ENCODE results near the gene RAP1GAP.
A peak's percentile ranks its signal among the peaks of the same experiment; 100 is the strongest.
"Not testable (repeated sequence)": the region's sequence is repeated elsewhere in the genome, so short reads cannot be mapped to it uniquely, and the experiment has no call there.

RAP1GAP gene

DNA sequence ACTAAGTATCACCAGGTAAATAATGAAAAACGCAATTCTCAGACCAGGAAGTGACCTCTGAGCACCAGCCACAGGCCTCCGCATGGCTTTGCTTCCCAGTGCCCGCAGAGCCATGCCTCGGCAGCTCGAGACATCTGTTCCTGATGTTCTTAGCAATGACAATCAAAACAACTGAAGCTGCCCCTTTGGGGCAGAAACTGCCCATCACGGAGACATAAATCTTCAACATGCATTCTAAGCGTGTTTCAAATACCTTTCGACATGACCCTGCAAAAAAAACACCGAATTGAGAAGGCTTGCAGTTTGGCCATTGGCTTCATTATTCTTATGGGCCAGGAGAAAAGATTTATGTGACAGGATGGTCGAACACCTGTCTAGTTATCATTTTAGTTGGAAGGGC, 5.8 kb upstream of the RAP1GAP start:
- no peak for DNase-seq

DNA sequence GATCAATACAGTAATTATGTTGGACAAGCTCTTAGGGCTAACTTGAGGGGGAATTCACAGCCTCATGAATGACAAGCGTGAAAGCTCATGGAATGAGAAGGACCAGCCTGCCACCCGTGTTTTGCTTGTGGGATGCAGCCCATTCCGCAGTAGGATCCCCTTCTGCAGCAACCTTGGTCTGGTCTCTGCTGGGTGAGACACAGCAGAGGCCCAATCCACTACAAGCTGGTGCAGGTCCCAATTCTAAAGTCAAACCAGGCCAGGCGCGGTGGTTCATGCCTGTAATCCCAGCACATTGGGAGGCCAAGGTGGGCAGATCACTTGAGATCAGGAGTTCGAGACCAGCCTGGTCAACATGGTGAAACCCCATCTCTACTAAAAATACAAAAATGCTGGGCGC, 4.7 kb upstream of the RAP1GAP start:
- not testable (repeated sequence) for DNase-seq

DNA sequence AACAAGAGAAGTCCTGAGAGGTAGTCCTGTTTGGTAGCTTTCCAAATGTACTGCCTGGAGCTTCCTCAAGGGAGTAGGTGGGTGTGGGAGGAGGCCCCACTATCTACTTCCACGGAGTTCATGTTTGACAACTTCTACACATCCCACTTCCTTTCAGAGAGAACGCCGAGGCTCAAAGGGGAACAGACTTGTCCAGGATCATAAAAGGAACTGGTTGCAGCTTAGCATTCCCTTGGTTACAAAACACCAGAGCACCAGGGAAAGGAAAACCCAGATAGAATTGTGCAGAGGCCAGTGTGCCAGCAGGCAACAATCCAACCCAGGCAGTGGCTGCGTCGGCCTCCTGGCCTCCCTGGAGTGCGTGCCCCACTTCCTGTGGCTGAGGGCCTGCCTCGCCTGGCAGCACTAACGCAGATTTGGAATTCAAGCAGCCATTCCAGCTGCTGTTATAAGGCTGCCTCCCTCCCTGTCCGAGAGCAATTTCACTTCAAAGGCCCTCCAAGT, 4.2 kb upstream of the RAP1GAP start:
- peak; percentile 73 for DNase-seq

DNA sequence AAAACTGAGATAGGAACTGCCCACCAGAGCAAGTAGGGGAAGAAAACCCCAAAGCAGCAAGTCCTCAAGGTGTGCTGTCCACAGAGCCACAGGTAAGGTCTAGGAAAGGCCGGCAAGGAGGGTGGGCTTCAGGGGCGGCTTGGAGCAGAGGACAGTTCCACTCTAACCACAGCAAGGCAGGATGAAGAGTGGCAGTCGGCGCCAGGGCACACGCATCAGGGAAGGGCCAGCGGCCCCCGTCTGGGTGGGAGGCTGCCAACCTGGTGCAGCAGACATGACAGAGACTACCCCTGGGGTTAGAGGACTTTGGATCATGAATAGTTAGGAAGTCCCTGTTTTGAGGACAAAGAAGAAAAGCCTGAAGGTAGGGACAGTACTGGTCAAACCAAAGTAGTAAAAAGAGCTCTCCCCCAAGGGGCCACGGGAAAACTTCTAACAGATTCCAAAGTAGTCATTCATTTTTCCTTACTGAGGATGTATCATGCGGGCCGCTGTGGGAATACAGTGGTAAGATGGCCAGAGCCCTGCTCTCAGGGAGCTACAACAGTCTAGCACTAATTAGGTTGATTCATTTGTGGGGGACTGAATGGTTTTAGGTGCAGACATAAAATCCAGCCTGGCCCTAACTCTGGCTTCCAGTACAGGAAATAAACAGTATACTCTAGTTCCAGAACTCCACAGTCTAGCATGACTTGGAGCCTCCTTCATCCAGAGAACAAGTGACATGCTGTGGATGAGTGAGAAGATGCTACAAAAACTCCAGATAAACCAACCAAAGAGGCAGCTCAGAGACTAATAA, 3.5 kb upstream of the RAP1GAP start:
- DNase-seq: no peak

DNA sequence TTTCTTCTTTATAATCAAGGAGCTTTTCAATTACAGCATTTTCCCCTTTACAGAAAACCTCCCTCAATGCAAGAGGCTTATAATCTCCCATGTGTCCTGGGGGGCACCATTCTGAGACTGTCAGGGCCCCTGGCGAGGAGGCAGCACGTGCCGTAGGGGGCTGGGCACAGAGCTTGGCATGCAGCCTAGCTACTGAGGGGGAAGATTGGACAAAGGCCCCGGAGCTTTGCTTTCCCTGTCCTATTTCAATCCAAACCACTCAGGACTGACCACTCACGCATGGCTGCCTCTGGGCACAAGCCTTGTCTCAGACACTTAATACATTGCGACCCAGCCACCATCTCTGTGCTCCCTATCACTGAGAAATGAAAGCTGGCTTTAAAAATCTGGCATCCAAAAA, 2.8 kb upstream of the RAP1GAP start:
- DNase-seq: no peak

DNA sequence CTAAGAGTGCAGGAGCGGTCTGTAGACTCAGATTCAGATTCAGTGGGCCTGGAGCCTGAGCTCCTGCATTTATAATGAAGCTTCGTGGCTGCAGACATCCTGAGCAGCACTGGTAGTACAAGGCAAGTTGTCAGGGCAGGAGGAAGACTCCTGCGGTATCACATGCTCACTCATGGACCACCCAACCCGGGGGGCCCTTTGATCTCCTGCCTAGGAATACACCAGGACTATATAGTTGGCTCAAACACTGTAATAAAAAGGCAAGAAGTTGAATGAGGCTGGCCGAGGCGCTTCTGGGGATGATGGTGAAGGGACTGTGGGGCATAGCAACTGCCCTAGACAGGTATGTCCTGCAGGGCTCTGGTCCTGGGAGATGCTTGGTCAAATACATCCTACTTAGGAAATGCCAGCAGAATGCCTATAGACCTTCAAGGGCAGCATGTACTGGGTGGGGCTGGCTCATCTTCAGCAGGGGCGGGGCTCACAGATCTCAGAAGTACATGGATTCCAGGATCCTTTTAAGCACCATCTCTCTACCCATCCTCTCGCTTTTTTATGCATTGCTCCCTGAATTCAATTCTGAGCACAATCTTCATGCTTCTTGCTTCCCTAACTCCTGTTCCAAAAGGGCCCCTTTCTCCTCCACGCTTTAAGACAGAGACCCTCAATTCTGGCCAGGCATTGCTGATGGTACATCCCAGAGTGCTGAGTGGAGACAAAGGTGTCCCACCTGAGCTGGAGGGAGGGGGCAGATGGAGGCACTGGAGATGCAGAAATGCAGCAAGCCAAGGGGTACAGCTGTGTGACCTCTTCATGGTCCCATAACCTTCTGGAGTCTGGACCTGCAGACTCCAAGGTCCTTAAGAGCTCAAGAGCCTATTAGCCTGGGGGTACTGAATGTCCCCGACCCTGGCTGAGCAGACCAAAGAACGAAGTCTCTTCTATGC, 2.1 kb upstream of the RAP1GAP start:
- DNase-seq: no peak

DNA sequence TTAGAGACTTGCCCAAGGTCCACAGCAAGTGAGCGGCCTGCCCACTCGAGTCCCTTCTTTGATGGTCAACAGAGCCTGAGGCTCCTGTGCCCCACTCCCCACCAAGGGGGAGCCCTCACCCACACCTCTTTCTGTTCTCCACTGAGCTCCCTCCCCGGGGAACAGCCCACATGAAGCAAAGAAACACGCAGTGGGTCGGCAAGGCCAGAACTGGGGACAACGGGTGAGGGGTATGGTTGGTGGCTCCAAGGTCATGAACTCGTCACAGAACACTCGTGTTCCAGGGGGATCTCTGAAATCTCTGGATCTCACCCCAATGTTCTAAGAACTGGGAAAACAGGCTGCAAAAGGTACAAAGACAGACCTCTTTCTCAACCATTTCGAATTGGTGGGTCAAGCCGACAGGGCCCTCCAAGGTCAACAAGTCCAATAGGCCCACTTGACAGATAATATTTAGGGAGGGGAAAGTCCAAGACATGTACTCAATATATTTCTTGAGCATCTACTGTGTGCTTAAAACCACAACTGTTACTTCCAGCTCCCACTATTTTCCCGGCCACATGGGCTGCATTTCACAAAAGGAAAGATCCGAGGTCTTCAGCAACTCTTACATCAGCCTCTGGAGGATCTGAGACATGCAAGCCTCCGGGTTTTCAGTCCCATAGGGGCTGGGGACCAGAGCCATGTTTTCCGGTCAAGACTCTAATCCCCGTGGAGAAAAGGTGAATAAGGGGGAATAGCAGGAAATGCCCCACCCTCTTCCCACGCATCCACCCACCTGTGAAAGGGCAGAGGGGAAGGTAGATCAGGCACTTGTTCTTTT, 1.1 kb upstream of the RAP1GAP start:
- DNase-seq: no peak

DNA sequence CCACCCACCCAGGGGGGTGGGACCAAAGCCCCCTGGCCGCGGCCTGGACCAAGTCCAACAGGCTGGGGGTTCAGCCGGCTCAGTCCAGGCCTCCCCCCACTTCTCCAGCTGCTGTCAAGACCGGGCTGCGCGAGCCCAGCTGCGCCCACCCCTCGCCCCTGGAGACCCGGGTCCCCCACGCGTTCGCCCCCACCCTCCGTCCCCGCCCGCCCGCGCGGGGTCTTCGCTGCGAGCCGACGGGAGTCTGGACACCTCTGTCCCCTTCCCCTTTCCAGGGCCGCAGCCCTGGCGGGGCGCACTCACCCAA, 253 bp downstream of the RAP1GAP start:
- no peak for DNase-seq

DNA sequence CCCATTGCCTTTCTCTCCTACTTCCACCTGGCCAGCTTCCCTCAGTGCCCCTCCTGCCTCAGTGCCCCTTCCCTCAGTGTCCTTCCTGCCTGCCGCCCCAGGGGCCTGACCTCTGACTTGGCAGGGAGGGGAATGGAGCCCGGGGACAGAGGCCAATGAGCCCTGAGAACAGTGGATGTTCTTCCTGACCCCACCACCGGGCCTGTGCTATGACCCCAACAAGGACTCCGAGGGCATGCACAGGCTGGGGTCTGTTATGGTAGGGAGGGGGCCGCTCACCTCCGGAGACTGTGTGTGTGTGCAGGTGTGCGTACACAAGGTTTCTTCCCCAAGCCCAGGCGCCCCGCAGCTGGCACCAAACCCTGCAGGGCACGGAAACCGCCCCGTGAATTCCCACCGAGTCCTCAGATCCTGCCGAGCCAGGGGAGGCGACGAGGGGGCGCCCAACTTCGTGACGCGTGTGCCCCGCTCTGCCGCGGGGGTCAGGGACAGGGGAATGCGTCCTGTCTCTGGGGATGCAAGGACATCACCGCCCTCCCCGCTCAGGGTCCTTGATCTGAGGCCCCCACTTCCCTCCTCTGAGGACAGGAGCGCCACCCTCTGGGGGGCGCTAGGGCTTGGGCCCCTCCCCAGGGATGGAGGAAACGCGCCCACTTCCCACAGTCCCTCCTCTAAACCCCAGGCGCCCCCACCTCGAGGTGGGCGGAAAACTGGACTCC, 766 bp downstream of the RAP1GAP start:
- DNase-seq: no peak

DNA sequence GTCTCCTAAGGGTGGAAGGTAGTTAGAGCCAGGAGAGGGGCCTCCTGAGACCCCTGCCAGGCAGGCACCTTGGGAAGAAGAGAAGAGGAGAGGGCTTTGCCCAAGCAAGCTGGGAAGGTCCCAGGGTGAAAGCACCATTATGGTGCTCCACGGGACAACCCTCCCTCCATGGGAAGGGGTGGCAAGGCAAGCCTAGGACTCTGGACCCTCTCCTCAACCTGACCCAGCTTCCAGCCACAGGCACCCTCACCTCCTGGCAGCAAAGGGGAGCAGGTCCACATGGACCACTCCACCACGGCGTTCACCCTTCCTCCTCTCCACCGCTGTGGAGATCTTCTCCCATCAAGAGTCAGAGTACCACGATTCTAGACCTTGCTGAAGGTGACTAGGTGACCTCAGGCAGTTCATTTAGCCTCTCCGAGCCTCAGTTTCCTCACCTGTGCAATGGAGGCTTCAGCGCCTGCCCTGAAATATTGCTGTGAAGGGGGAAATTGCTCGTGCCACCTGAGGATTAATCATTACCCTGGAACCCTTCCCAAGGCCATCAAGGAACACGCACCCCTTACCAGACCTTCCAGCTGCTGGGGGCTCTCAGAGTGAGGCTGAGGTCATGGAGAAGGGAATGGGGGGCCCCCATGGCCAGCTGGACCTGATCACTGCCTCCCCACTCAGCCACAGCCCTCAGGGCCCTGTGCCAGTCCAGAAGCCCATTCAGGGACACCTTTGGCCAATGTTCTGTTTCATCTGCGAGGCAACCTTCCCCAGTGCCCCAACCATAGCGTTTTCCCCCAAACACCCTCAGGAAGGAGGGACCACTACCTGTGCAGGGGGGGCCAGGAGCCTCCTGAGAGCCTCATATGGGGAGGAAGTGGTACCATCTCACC, 1.6 kb downstream of the RAP1GAP start:
- no peak for DNase-seq

DNA sequence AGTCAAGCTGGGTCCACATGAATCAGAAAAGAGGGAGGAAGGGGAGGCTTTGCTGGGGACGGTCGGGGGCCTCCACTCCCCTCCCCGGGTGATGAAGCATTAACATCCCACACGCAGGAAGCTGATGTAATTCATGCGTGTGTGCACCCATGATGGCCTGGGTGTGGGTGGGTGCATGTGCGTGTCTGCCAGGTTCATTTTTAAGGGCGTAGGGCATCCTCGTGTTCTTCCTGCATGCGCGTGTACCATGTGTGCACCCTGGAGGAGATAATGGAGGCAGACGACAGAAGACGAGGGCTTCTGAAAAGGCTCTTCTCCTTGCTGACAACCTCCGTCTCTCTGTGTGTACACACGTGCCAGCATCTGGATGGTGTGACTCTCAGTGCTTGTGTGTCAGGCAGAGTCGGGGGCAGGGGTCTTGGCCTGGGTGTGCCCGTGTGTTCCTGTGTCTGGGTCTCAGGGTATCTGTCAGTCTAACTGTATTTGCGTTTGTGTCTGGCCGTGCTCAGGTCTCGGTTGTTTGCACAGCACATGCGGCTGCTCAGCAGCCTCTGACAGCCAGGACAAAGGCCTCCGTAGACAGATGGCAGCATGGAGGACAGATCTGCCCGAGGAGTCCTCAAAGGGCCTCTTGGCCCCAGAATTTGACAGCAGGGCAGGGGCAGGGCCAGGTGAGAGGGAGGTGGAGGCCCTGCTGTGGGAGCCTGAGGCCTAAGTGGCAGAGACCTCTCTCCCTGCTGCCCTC, 2.4 kb downstream of the RAP1GAP start:
- DNase-seq: no peak

DNA sequence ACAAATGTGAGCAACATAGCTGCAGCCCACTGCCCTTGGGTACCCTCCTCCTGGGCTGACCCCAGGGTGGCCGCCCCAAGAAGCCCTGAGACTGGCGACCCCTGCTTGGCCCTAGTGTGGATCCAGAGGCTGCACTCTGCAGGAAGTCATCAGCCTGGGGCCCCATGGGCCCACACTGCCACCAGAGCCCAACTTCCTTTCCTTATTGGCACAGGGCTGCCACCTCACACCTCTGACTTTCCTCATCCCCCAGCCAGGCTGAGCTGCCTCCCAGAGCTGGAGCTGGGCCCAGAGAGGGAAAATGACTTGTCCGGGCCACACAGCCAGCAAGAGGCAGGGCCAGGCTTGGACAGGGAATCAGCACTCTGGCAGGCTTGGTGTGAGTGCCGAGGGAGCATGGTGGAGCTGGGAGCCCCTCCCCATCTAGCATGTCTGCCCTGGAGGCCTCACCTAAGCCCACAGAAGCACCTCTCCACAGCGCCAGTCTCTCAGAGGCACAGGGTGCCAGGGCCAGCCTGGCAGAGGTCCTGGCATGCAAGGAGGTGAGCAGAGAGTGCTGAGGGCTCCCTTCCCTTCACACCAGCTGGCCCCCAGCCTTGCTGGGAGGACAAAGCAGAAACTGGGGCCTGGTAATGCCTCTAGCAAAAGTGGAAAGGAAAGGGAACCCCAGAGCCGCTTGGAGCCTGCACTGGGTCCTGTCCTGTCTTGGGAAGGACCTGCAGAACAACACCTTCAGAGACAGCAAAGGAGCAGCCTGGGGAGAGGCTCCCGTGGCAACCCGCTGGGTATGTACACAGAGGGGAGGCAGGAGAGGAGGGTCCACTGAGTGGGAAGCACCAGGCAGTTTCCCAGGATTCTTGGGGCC, 3.2 kb downstream of the RAP1GAP start:
- no peak for DNase-seq

DNA sequence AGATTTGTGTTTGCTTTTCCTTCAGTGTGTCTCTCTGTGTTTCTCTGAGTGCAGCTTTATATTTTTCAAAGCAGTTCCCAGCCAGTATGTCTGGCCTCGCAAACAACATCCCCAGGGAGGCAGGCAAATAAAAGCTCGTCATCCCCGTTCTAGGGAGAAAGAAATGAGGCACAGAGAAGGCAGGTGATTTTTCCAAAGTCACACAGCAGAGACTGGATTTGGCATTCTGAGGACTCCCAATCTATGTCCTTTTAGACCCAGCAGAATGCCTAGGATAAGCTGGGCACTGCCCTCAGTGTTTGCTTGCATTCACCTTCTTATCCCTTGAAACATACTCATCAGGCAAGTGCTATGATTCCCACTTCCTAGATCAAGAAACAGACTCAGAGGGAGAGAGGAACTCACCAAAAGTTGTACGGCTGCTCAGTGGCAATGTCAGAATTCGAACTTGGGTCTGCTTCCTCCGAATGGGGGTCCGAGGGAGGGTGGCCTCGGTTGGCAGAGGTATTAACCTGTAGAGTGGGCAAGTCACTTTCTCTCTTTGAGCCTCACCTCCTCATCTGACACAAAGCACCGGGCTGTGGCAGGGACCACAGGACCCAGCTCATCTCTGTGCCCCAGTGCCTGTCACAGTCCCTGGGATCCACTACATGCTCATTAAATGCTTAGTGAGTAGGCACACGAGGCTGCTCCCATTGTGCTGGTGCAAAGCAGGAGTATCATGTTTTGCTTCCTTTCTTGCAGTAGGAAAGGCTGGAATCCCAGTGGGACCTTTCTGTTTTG, 4.2 kb downstream of the RAP1GAP start:
- DNase-seq: no peak

DNA sequence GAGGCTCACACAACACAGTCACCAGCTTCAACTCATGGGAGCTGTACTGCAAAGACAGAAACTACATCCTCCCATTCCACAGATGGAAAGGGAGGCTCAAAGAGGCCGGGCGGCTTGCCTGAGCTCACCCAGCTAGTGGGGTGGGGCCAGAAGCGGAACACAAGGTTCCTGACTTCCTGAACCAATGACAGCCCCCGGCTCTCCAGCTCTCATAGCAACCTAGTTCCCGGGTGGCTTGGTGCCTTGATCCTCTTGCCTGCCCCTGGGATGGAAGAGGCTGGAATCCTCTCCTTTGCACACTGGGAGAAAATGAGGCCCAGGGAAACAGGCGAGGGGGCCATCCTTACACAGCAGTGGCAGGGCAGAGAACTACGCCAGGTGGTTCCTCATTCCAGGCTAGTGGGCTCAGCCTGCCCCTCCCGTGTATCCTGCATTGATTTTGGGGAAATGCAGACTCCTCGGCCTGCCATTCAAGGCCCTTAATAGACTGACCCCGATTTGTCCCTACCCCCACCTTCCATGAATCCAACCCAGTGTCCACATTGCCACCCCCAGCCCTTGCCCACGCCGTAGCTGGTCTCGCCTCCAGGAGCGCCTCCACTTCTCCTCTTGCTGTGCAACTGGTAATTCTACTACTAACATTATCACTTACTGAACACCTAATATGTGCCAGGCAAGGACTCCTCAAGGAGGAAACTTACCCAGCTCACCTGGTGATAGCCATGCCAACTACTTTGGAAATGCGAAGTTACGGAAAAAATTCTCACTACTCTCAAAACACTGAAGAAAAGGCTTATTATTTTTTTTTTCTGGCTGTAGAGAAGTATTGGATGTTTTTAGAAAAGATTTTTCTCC, 5.0 kb downstream of the RAP1GAP start:
- no peak for DNase-seq

DNA sequence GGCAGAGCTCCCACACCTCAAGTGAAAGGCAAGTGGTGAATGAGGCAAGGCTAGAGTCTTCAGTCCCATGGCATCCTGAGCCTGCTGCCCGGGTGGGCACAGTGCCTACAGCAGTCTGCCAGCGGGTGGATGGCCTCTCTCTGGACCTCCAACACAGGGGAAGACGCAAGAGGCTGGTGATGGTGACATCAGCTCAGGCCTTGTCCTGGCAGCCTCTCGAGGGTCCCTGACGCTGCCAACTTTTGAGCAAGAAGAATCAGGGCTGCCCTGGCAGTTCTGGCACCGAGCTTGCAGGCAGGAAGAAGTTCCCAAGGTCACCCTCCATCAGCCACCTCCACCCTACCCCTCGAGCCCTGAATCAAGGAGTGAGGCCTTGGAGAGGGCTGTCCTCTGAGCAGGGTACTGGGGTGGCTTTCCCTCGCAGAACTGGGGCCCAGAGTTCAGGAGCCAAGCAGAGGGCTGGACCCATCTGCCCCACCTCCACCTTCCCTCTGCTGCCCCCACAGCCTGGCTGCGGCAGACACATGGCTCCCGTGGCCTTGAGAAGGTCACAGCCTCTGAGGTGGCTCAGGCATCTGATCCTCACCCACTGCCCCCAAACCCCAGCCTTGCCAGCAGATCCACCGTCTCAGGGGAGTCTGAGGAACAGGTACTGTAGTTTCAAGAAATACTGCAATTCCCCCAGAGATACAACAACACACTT, 5.8 kb downstream of the RAP1GAP start:
- no peak for DNase-seq

DNA sequence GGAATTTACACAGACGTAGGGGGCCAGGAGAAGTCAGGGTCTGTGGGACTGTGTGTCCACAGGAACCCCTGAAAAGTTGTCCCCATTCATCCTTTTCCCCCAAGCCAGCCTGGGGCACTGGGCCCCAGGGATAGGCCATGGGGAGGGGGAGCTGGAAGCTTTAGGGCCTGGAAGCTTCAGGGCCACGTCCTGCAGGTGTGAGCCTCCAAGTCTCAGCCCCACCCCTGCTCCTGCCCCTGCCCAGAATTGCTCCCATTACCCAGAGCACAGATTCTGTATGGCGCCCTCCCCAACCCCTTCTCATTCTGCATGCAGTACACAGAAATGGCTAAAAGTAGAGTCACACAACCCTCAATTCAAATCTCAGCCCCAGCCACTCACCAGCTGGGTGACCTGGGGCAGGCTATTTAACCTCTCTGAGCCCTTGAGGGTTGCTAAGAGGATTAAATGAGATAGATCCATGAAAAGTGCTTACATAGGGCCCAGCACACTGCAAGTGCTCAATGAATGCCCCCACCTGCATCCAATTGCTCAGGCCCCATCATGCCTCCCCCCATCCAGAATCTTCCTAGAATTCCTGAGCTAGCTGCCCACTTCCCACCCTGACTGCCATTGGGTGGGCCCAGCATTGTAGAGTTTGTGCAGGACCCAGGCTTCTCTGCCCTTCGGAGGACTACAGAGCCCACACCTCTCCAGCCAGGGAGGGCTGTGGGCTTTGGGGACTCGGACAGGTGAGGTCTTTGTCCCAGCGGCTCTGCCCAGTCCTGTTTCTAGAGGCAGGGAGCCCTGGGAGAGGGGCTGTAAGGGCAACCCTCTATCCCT, 6.5 kb downstream of the RAP1GAP start:
- no peak for DNase-seq
